ENCODE results near the gene SCAP.

Gene SCAP

GRCh38 chr3:47429476-47430270, 46.1 kb downstream of the SCAP start:
- no peak overlapping the region for H3K27ac ChIP-seq (ENCODE audit: low read depth, low read length)
- no peak overlapping the region for H2AFZ ChIP-seq (ENCODE audit: low read depth, low read length, severe bottlenecking)
- H3K9me2 ChIP-seq (replicated peaks; ENCODE audit: insufficient read depth, low read length) = no peaks in the 10 kb centered on the region
- H3K79me2 ChIP-seq (ENCODE audit: insufficient read depth, low read length) = no peaks in the 10 kb centered on the region
- no peak overlapping the region for H3K4me3 ChIP-seq (ENCODE audit: insufficient read depth, low read length, poor library complexity, severe bottlenecking)
- no peak overlapping the region for H3K9ac ChIP-seq (ENCODE audit: low read length)
- 0 out of 2 replicates have a peak, but pooled peaks cover 7% of the 10 kb centered on the region for H3K36me3 ChIP-seq (ENCODE audit: low read length)
- TF ChIP-seq EZH2phosphoT487 (conservative IDR thresholded peaks at IDR 0.05; ENCODE audit: low read length) (no peak), CTCF (IDR thresholded peaks at IDR 0.05; ENCODE audit: insufficient read depth, low read length, poor library complexity, severe bottlenecking) (no peak)
- H3K9me3 ChIP-seq (ENCODE audit: insufficient read depth, low read length) = no peaks in the 10 kb centered on the region
- H3K27me3 ChIP-seq (ENCODE audit: low read length) = no peaks in the 10 kb centered on the region
- no peak overlapping the region for H3K4me2 ChIP-seq (ENCODE audit: low read depth, low read length, poor library complexity, severe bottlenecking)
- H3F3A ChIP-seq (ENCODE audit: insufficient read depth) = 0 out of 2 replicates have a peak, but pooled peaks cover 5% of the 10 kb centered on the region
- no peaks in the 10 kb centered on the region for H4K20me1 ChIP-seq (ENCODE audit: low read depth, low read length)

DNA sequence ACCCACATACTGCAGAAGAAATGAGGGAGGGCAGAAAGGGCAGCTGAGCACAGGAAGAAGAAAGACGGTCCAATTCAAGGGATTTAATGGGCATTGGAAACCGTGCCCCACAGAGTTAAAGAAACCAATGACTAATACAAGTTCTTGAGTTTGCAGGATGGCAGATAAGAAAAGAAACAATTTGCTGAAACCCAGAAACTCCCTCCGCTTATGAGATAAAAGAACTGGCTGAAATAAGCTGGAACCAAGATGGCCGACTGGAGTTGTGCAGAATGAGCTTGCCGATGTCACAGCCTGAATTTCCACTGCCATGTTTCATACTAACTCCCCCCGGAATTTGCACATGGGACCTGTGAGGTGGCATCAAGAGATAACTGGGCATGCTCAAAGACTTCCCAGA, 47.1 kb downstream of the SCAP start:
- 0 out of 2 replicates have a peak, but pooled peaks cover 7% of the 10 kb centered on the region for H3K36me3 ChIP-seq (ENCODE audit: low read length)

DNA sequence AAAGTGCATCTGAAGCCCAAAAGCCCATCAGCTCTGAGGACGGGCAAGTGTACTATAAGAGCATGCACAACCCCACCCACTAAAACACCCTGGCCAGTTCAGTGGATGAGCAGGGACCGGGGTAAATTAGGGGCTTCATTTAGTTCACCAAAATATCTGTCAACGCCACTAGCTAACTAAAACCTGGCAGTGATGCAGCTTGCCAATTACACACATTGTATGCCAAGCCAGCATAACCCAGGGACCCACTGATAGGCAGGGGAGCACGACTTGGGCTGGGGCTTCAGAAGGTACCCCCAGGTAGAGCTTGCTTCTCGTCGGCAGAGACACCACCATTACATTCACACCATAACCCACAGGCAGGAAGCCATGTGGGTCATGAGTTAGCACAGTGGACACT, 47.9 kb downstream of the SCAP start:
- Histone ChIP-seq H3K36me3 (ENCODE audit: low read length) (0 out of 2 replicates have a peak, but pooled peaks cover 3% of the 10 kb centered on the region), H3K9ac (ENCODE audit: low read length) (no peak overlapping the region), H3F3A (ENCODE audit: insufficient read depth) (0 out of 2 replicates have a peak, but pooled peaks cover 5% of the 10 kb centered on the region), H3K9me3 (ENCODE audit: insufficient read depth, low read length) (no peaks in the 10 kb centered on the region), H2AFZ (ENCODE audit: low read depth, low read length, severe bottlenecking) (no peak overlapping the region), H3K27ac (ENCODE audit: low read depth, low read length) (no peak overlapping the region), H4K20me1 (ENCODE audit: low read depth, low read length) (no peaks in the 10 kb centered on the region), H3K4me2 (ENCODE audit: low read depth, low read length, poor library complexity, severe bottlenecking) (no peak overlapping the region), H3K4me3 (ENCODE audit: insufficient read depth, low read length, poor library complexity, severe bottlenecking) (no peak overlapping the region), H3K79me2 (ENCODE audit: insufficient read depth, low read length) (no peaks in the 10 kb centered on the region), H3K9me2 (replicated peaks; ENCODE audit: insufficient read depth, low read length) (no peaks in the 10 kb centered on the region), H3K27me3 (ENCODE audit: low read length) (no peaks in the 10 kb centered on the region)
- TF ChIP-seq EZH2phosphoT487 (conservative IDR thresholded peaks at IDR 0.05; ENCODE audit: low read length) = no peak
- TF ChIP-seq CTCF (IDR thresholded peaks at IDR 0.05; ENCODE audit: insufficient read depth, low read length, poor library complexity, severe bottlenecking) = no peak

More for the DNA sequence above, 47.1 kb downstream of the SCAP start:
- H3K79me2 ChIP-seq (ENCODE audit: insufficient read depth, low read length) = no peaks in the 10 kb centered on the region
- H3K27ac ChIP-seq (ENCODE audit: low read depth, low read length) = no peak overlapping the region
- no peaks in the 10 kb centered on the region for H3K27me3 ChIP-seq (ENCODE audit: low read length)
- H3K9me3 ChIP-seq (ENCODE audit: insufficient read depth, low read length) = no peaks in the 10 kb centered on the region
- no peaks in the 10 kb centered on the region for H4K20me1 ChIP-seq (ENCODE audit: low read depth, low read length)
- H2AFZ ChIP-seq (ENCODE audit: low read depth, low read length, severe bottlenecking) = no peak overlapping the region
- H3K9me2 ChIP-seq (replicated peaks; ENCODE audit: insufficient read depth, low read length) = no peaks in the 10 kb centered on the region
- H3K9ac ChIP-seq (ENCODE audit: low read length) = no peak overlapping the region
- no peak overlapping the region for H3K4me2 ChIP-seq (ENCODE audit: low read depth, low read length, poor library complexity, severe bottlenecking)
- 0 out of 2 replicates have a peak, but pooled peaks cover 5% of the 10 kb centered on the region for H3F3A ChIP-seq (ENCODE audit: insufficient read depth)
- no peak overlapping the region for H3K4me3 ChIP-seq (ENCODE audit: insufficient read depth, low read length, poor library complexity, severe bottlenecking)
- TF ChIP-seq CTCF (IDR thresholded peaks at IDR 0.05; ENCODE audit: insufficient read depth, low read length, poor library complexity, severe bottlenecking) = no peak
- no peak for TF ChIP-seq EZH2phosphoT487 (conservative IDR thresholded peaks at IDR 0.05; ENCODE audit: low read length)
